Neuronal stem cell (in vitro differentiated cells): ENCODE results near the gene COLEC12.

Experiments used
- DNase-seq: peaks from one replicate; pipeline ENCODE4 v3.0.0-alpha.2; 2013; ENCODE audit warnings: low spot score
- H2AFZ ChIP-seq: one replicate; pipeline ENCODE4 v1.6.1; 2013; ENCODE audit warnings: mild to moderate bottlenecking, low read length, inconsistent platforms
- H2AK5ac ChIP-seq: 2 replicates; pipeline ENCODE4 v1.6.1; 2013; ENCODE audit warnings: low read depth, mild to moderate bottlenecking, inconsistent platforms, low read length, moderate library complexity, mixed read lengths
- H2BK120ac ChIP-seq: 2 replicates; pipeline ENCODE4 v1.6.1; 2013; ENCODE audit warnings: low read depth, mild to moderate bottlenecking, inconsistent platforms, low read length, moderate library complexity, mixed read lengths
- H2BK12ac ChIP-seq: one replicate; pipeline ENCODE4 v1.6.1; 2013; ENCODE audit warnings: low read length, inconsistent platforms
- H2BK15ac ChIP-seq: 2 replicates; pipeline ENCODE4 v1.6.1; 2013; ENCODE audit warnings: mild to moderate bottlenecking, low read length, inconsistent platforms, mixed read lengths
- H2BK5ac ChIP-seq: one replicate; pipeline ENCODE4 v1.6.1; 2013; ENCODE audit warnings: inconsistent platforms, mild to moderate bottlenecking, low read length, moderate library complexity
- H3K14ac ChIP-seq: one replicate; pipeline ENCODE4 v1.6.1; 2013; ENCODE audit warnings: low read length, inconsistent platforms
- H3K18ac ChIP-seq: 2 replicates; pipeline ENCODE4 v1.6.1; 2013; ENCODE audit warnings: low read length, inconsistent platforms
- H3K23ac ChIP-seq: 2 replicates; pipeline ENCODE4 v1.6.1; 2013; ENCODE audit warnings: low read depth, mild to moderate bottlenecking, mixed read lengths, low read length, inconsistent platforms; ENCODE audit not compliant: poor library complexity
- H3K27ac ChIP-seq: replicated peaks from 3 replicates; pipeline ENCODE4 v1.5.1; 2013; ENCODE audit warnings: low read length, inconsistent platforms
- H3K27me3 ChIP-seq, 3 experiments: 2 replicates each; pipeline ENCODE4 v1.6.1; 2013; ENCODE audit warnings: low read length in 3 of 3, mild to moderate bottlenecking in 2 of 3, inconsistent platforms in 1 of 3, low read depth in 1 of 3, mixed read lengths in 1 of 3, moderate library complexity in 1 of 3; ENCODE audit not compliant: control insufficient read depth in 3 of 3, insufficient read depth in 3 of 3
- H3K36me3 ChIP-seq, 2 donors: replicated peaks in 1 of 2; 2 replicates each; pipeline ENCODE4 v1.6.1; 2013; ENCODE audit warnings: low read length in 2 of 2; ENCODE audit not compliant: control insufficient read depth in 2 of 2, insufficient read depth in 2 of 2
- H3K4ac ChIP-seq: 2 replicates; pipeline ENCODE4 v1.6.1; 2013; ENCODE audit warnings: inconsistent platforms, mild to moderate bottlenecking, low read length, moderate library complexity
- H3K4me1 ChIP-seq, 2 donors: 1 replicate in 1 of 2; 2 replicates in 1 of 2; pipeline ENCODE4 v1.6.1; 2013; ENCODE audit warnings: low read length in 2 of 2, low read depth in 1 of 2; ENCODE audit not compliant: control insufficient read depth in 2 of 2, insufficient read depth in 1 of 2
- H3K4me2 ChIP-seq: one replicate; pipeline ENCODE4 v1.6.1; 2013; ENCODE audit warnings: mild to moderate bottlenecking, low read length, inconsistent platforms; ENCODE audit not compliant: insufficient read depth, poor library complexity, severe bottlenecking
- H3K4me3 ChIP-seq, 2 donors: 2 replicates each; pipeline ENCODE4 v1.5.1; 2013; ENCODE audit warnings: low read length in 2 of 2, mild to moderate bottlenecking in 2 of 2, inconsistent platforms in 1 of 2, moderate library complexity in 1 of 2
- H3K79me1 ChIP-seq: one replicate; pipeline ENCODE4 v1.6.1; 2013; ENCODE audit warnings: low read depth, mild to moderate bottlenecking, inconsistent platforms, low read length, moderate library complexity
- H3K9ac ChIP-seq: one replicate; pipeline ENCODE4 v1.6.1; 2013; ENCODE audit warnings: mild to moderate bottlenecking, low read depth, low read length, inconsistent platforms; ENCODE audit not compliant: poor library complexity
- H3K9me3 ChIP-seq, 2 donors: replicated peaks in 1 of 2; 2 replicates each; pipeline versions ENCODE3 to v1.6.1; 2013; ENCODE audit warnings: low read length in 2 of 2, mild to moderate bottlenecking in 2 of 2, inconsistent platforms in 1 of 2, low read depth in 1 of 2, mixed read lengths in 1 of 2, moderate library complexity in 1 of 2; ENCODE audit not compliant: control insufficient read depth in 2 of 2, insufficient read depth in 1 of 2
- H4K8ac ChIP-seq: one replicate; pipeline ENCODE4 v1.6.1; 2013; ENCODE audit warnings: low read depth, mild to moderate bottlenecking, inconsistent platforms, low read length, moderate library complexity
- H4K91ac ChIP-seq: one replicate; pipeline ENCODE4 v1.6.1; 2013; ENCODE audit warnings: low read length, low read depth, mild to moderate bottlenecking, inconsistent platforms; ENCODE audit not compliant: poor library complexity
- WGBS, 2 donors: extraction: QIAGEN DNeasy Blood & Tissue Kit; methylation state at CpG; one replicate each; pipeline ENCODE4 v1.1.7; 2013; ENCODE audit warnings: missing lambda C conversion rate in 2 of 2, mixed read lengths in 1 of 2; ENCODE audit not compliant: insufficient read length in 2 of 2, insufficient replicate concordance in 1 of 2; ENCODE audit errors: extremely low coverage in 2 of 2; 5-methylcytosine and 5-hydroxymethylcytosine counted together

COLEC12 gene

DNA sequence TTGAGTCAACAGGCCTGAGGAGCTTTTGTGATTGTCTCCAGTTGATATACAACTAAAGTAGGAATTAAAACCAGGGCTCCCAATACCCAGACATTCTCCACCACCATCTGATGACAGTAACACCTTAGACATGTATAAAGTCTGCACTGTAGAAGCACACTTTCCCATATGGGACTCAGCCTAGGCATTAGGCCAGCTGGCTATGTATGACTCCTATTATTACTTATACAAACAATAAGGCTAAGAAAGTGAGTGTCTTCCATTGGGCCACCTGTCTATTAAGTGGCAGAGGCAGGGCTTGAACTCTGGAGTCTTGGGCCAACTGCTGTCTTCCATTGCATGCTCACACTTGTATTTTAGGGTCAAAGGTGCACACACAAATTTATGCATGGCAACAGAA lies 32.1 kb upstream of the COLEC12 start:
- H3K14ac ChIP-seq, result no peak overlapping the region
- H3K9ac ChIP-seq, result no peak overlapping the region

DNA sequence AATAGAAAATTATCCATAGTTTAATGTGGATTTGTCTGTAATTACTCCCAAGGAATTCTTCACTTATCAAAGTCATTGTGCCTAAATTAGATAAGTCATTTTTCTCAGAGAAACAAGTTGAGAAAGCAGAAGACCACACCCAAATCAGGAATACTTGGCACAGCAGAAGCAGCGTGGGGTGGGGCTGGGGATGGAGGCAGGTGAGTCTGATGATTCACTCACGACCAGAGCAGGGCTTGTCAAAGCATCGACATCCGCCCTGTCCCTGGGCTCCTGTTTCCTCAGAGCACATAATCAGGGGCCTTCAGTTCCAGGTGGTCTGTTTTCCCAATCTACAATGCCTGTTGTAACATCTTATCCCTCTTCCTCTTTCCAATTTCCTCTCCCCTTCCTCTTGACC lies 31.5 kb upstream of the COLEC12 start:
- Histone ChIP-seq H3K4ac (no peak overlapping the region), H3K27me3 (no peaks in the 10 kb centered on the region), H3K4me1 (no peaks in the 10 kb centered on the region), H3K27ac (no peak overlapping the region), H2BK15ac (no peak overlapping the region), H2BK120ac (no peak overlapping the region), H2BK12ac (no peak overlapping the region), H2AFZ (no peak overlapping the region), H2BK5ac (no peak overlapping the region), H3K4me2 (no peak overlapping the region), H3K79me1 (no peaks in the 10 kb centered on the region), H3K9me3 (no peaks in the 10 kb centered on the region), H2AK5ac (no peak overlapping the region), H3K4me3 (no peak overlapping the region), H3K14ac (no peak overlapping the region), H3K18ac (no peak overlapping the region), H4K91ac (no peak overlapping the region), H3K36me3 (no peaks in the 10 kb centered on the region), H4K8ac (no peak overlapping the region), H3K9ac (no peak overlapping the region), H3K23ac (no peak overlapping the region)
- no CpG with 5 or more reads among the region's 4 CpGs for WGBS, 2 donors
- DNase-seq, result no peak

More for the DNA sequence above, 32.1 kb upstream of the COLEC12 start:
- H3K27ac ChIP-seq, result no peak overlapping the region
- no peak overlapping the region for H3K4ac ChIP-seq
- no peak overlapping the region for H4K8ac ChIP-seq
- H2BK15ac ChIP-seq, result no peak overlapping the region
- no peak overlapping the region for H3K4me2 ChIP-seq
- H3K79me1 ChIP-seq, result no peaks in the 10 kb centered on the region
- no peak overlapping the region for H2AK5ac ChIP-seq
- H3K23ac ChIP-seq, result no peak overlapping the region
- no peaks in the 10 kb centered on the region for H3K36me3 ChIP-seq
- no peak overlapping the region for H2AFZ ChIP-seq
- H4K91ac ChIP-seq, result no peak overlapping the region
- no peak overlapping the region for H2BK120ac ChIP-seq
- H3K27me3 ChIP-seq, result no peaks in the 10 kb centered on the region
- H2BK5ac ChIP-seq, result no peak overlapping the region
- no peak for DNase-seq
- H2BK12ac ChIP-seq, result no peak overlapping the region
- H3K4me1 ChIP-seq, result no peaks in the 10 kb centered on the region
- H3K18ac ChIP-seq, result no peak overlapping the region
- no peaks in the 10 kb centered on the region for H3K9me3 ChIP-seq
- no peak overlapping the region for H3K4me3 ChIP-seq

DNA sequence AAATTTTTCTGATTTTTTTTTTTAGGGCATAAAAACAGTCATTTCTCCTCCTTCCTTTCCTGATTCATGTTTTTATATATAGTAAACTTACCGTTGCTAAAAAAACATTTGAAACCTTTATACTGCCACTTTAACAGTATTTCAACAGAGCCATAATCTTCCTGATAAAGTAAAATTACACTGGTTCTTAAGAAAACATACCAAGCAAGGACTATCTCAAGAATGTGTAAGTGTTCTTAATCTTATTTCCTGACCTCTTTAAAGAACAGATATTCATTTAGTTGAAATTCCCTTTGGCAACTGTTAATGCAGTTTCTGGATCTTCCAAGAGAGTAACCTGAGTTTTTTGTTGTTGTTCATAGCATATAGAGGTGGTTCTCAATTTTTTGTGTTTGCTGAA lies 26.6 kb upstream of the COLEC12 start:
- H4K91ac ChIP-seq, result no peak overlapping the region
- no peak overlapping the region for H2BK12ac ChIP-seq
- no peaks in the 10 kb centered on the region for H3K36me3 ChIP-seq
- H4K8ac ChIP-seq, result no peak overlapping the region
- H3K4ac ChIP-seq, result no peak overlapping the region
- no peak overlapping the region for H3K18ac ChIP-seq
- H3K14ac ChIP-seq, result no peak overlapping the region
- H3K9me3 ChIP-seq, result no peaks in the 10 kb centered on the region
- DNase-seq, result no peak
- H3K27me3 ChIP-seq, result no peaks in the 10 kb centered on the region
- no peak overlapping the region for H2BK5ac ChIP-seq
- no peak overlapping the region for H3K9ac ChIP-seq
- H2BK15ac ChIP-seq, result no peak overlapping the region
- H3K4me3 ChIP-seq, result no peak overlapping the region
- no peak overlapping the region for H3K4me2 ChIP-seq
- no peak overlapping the region for H2AK5ac ChIP-seq
- WGBS, 2 donors, result no CpG with 5 or more reads among the region's 1 CpG
- H3K23ac ChIP-seq, result no peak overlapping the region
- H2AFZ ChIP-seq, result no peak overlapping the region
- no peak overlapping the region for H2BK120ac ChIP-seq
- no peaks in the 10 kb centered on the region for H3K79me1 ChIP-seq
- H3K27ac ChIP-seq, result no peak overlapping the region
- no peaks in the 10 kb centered on the region for H3K4me1 ChIP-seq

DNA sequence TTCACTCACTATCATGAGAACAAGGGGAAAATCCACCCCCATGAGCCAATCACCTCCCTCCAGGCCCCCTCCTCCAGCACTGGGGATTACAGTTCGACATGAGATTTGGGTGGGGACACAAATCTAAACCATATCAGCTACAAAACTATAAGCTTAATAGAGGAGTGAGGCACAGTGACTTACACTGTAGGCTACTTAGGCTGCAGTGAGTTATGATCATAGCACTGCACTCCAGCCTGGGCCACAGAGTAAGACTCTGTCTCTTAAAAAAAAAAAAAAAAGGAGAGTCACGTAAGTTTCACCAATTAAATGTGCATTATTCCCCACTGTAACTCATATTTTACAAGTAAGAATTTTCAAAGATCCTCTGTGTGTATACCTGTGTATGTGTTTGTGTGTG lies 26.2 kb upstream of the COLEC12 start:
- Histone ChIP-seq H3K4me1 (no peaks in the 10 kb centered on the region), H2BK12ac (no peak overlapping the region), H3K79me1 (no peaks in the 10 kb centered on the region), H3K18ac (no peak overlapping the region), H3K23ac (no peak overlapping the region), H3K36me3 (no peaks in the 10 kb centered on the region), H3K9ac (no peak overlapping the region), H3K4ac (no peak overlapping the region), H4K91ac (no peak overlapping the region), H2BK5ac (no peak overlapping the region), H2BK120ac (no peak overlapping the region), H2AFZ (no peak overlapping the region), H2BK15ac (no peak overlapping the region), H2AK5ac (no peak overlapping the region), H3K27me3 (no peaks in the 10 kb centered on the region), H3K27ac (no peak overlapping the region), H4K8ac (no peak overlapping the region), H3K9me3 (no peaks in the 10 kb centered on the region), H3K4me3 (no peak overlapping the region), H3K14ac (no peak overlapping the region), H3K4me2 (no peak overlapping the region)
- no CpG with 5 or more reads among the region's 2 CpGs for WGBS, 2 donors
- DNase-seq, result no peak
